Measurements from ENCODE around the gene OR6B3. TPM values are rescaled to one million over a fixed set of nuclear protein-coding genes. Genes with fewer than 3 reads are reported as not detected.

The OR6B3 gene
- total RNA-seq, 1 donor from 2014 or later, result not detected

DNA sequence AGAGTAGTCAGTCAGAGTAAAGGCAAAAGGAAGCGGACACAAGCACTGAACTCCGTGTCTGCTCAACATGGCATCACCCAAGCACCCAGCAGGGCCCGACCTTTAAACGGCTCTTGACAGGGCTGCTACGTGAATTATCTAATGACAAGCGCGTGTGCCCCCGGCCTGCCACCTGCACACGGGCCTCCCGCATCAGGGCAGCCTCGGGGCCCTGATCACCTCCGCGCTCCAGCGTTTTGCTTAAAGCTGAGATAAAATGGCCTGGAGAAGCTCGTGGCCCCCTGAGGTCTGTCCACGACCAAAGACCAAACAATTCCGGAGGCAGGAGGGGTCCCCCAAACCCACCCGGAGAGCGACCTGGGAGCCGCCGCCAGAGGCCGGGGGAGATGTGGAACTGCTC, 28.6 kb downstream of the OR6B3 start:
- TF ChIP-seq, protein P1, sequence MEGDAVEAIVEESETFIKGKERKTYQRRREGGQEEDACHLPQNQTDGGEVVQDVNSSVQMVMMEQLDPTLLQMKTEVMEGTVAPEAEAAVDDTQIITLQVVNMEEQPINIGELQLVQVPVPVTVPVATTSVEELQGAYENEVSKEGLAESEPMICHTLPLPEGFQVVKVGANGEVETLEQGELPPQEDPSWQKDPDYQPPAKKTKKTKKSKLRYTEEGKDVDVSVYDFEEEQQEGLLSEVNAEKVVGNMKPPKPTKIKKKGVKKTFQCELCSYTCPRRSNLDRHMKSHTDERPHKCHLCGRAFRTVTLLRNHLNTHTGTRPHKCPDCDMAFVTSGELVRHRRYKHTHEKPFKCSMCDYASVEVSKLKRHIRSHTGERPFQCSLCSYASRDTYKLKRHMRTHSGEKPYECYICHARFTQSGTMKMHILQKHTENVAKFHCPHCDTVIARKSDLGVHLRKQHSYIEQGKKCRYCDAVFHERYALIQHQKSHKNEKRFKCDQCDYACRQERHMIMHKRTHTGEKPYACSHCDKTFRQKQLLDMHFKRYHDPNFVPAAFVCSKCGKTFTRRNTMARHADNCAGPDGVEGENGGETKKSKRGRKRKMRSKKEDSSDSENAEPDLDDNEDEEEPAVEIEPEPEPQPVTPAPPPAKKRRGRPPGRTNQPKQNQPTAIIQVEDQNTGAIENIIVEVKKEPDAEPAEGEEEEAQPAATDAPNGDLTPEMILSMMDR (IDR thresholded peaks at IDR 0.05; ENCODE audit: unreplicated experiment), result no peak
- no peak for DNase-seq (ENCODE audit: low spot score)
- H3K4me1 Mint-ChIP-seq (ENCODE audit: unreplicated experiment), result peaks cover 9% of the 10 kb centered on the region
- peak overlapping the region; percentile 80 for H3K27ac Mint-ChIP-seq (ENCODE audit: unreplicated experiment)
- peak overlapping the region; percentile 95 for H3K4me3 Mint-ChIP-seq (ENCODE audit: unreplicated experiment)
- peaks cover 4% of the 10 kb centered on the region for H3K9me3 Mint-ChIP-seq (ENCODE audit: unreplicated experiment)
- H3K27me3 Mint-ChIP-seq (ENCODE audit: unreplicated experiment), result peaks cover 9% of the 10 kb centered on the region
- H3K36me3 Mint-ChIP-seq (ENCODE audit: low read depth, unreplicated experiment), result peaks cover 16% of the 10 kb centered on the region

DNA sequence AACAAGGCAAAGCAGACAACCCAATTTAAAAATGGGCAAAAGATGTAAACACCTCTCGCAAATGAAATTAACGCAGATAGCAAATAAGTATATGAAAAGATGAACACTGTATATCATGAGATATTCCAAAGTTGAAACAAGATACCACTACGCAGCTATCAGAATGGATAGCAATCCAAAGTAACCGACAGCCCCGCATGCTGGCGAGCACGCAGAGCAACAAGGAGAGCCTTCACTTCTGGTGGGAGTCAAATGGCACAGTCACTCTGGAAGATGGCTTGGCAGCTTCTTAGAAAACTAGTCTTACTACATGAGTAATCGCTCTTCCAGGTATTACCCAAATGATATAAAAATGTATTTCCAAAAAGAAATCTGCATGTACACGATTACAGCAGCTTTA, 29.5 kb downstream of the OR6B3 start:
- H3K27ac Mint-ChIP-seq (ENCODE audit: unreplicated experiment), result no peak overlapping the region
- peaks cover 20% of the 10 kb centered on the region for H3K36me3 Mint-ChIP-seq (ENCODE audit: low read depth, unreplicated experiment)
- TF ChIP-seq, protein P1 (IDR thresholded peaks at IDR 0.05; ENCODE audit: unreplicated experiment), result no peak

DNA sequence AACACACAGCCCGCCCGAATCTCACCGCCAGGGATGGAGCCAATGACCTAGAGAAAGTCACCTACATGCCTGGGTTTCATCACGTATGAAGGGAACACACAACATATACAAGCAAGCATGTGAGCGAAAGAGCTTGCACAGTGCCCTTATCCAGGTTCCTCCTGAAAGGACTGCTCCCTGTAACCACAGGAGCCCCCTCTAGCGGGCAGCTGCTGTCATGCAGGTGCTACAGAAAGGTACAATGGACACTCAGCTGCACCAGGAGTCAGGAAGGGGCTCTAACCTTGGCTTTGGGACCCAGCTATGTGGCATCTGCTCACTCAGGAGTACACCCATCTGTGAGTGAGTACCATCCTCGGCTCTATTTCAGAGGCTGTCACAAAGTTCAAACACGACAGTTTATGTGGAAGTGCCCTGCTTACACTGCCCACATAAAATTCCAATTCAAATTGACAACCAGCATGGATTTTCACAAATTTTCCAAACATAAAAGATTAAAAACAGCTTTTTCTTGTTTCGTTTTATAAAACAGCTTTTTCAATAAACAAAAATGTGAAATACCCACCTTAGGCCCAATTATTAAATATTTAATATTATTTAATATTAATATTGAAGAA, 31.7 kb downstream of the OR6B3 start:
- H3K36me3 Mint-ChIP-seq (ENCODE audit: low read depth, unreplicated experiment), result peaks cover 37% of the 10 kb centered on the region
- H3K4me3 Mint-ChIP-seq (ENCODE audit: unreplicated experiment), result no peak overlapping the region
- peak; percentile 86 for DNase-seq (ENCODE audit: low spot score)
- H3K27ac Mint-ChIP-seq (ENCODE audit: unreplicated experiment), result no peak overlapping the region
- H3K27me3 Mint-ChIP-seq (ENCODE audit: unreplicated experiment), result peaks cover 7% of the 10 kb centered on the region
- no peaks in the 10 kb centered on the region for H3K9me3 Mint-ChIP-seq (ENCODE audit: unreplicated experiment)
- TF ChIP-seq, protein P1 (IDR thresholded peaks at IDR 0.05; ENCODE audit: unreplicated experiment), result peak; percentile 65
- peaks cover 9% of the 10 kb centered on the region for H3K4me1 Mint-ChIP-seq (ENCODE audit: unreplicated experiment)

More for the DNA sequence above, 29.5 kb downstream of the OR6B3 start:
- H3K9me3 Mint-ChIP-seq (ENCODE audit: unreplicated experiment), result peaks cover 4% of the 10 kb centered on the region
- no peak for DNase-seq (ENCODE audit: low spot score)
- peak overlapping the region; percentile 95 for H3K4me3 Mint-ChIP-seq (ENCODE audit: unreplicated experiment)
- peaks cover 7% of the 10 kb centered on the region for H3K27me3 Mint-ChIP-seq (ENCODE audit: unreplicated experiment)
- peaks cover 9% of the 10 kb centered on the region for H3K4me1 Mint-ChIP-seq (ENCODE audit: unreplicated experiment)

DNA sequence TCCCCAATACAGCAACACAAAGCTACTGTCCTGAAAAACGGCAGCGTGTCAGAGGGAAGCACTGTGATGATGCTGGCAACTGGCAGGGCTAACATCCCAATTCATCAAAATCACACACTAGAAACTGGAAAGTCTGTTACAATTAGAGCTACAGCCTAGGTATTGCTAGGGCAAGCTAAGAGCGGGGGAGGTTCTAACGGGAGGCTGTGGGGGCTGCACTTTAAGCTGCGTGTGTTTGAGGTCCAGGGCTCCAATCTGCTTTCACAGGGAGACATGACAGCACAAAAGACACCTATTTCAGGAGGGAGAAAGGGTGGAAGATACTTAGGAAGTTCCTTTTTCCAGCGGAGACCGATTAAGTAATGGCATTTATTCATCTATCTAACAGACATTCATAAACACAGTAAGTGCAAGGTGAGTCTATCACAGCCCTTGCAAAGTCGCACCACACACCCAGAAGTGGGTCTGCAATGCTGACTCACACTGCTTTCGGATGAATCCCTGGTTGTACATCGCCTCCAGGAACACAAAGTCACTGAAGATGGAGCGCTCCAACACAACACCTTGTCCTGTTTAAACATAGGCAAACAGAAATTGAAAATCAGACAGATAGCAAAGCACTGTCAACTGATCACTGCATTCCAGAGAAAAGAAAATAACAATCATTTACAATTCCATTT, 35.1 kb downstream of the OR6B3 start:
- H3K27ac Mint-ChIP-seq (ENCODE audit: unreplicated experiment), result no peak overlapping the region
- H3K9me3 Mint-ChIP-seq (ENCODE audit: unreplicated experiment), result no peaks in the 10 kb centered on the region
- H3K27me3 Mint-ChIP-seq (ENCODE audit: unreplicated experiment), result peaks cover 3% of the 10 kb centered on the region
- no peaks in the 10 kb centered on the region for H3K4me1 Mint-ChIP-seq (ENCODE audit: unreplicated experiment)
- no peak overlapping the region for H3K4me3 Mint-ChIP-seq (ENCODE audit: unreplicated experiment)
- TF ChIP-seq, protein P1 (IDR thresholded peaks at IDR 0.05; ENCODE audit: unreplicated experiment), result no peak
- no peak for DNase-seq (ENCODE audit: low spot score)
- H3K36me3 Mint-ChIP-seq (ENCODE audit: low read depth, unreplicated experiment), result peaks cover 44% of the 10 kb centered on the region

DNA sequence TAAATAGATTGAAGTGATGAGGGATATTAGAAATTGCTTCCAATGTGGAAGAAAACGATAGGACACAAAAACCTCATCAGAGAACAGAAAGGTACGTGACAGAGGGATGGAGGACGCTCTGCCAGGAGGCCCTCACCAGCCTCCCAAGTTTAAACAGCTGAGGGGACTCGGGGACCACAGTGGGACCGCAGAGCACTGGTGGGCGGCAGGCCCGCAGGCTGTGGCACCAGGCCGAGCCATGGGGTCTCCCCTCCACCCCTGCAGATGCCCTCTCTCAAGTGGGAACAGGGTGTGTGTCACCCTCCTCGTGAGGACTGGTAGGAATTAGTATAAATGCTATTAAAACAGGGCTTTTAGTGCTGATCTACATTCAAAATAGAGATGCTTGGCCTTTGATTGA, 39.0 kb downstream of the OR6B3 start:
- Mint-ChIP-seq H3K36me3 (ENCODE audit: low read depth, unreplicated experiment) (peaks cover 39% of the 10 kb centered on the region), H3K4me3 (ENCODE audit: unreplicated experiment) (no peak overlapping the region), H3K27ac (ENCODE audit: unreplicated experiment) (no peak overlapping the region), H3K9me3 (ENCODE audit: unreplicated experiment) (no peaks in the 10 kb centered on the region), H3K27me3 (ENCODE audit: unreplicated experiment) (peaks cover 2% of the 10 kb centered on the region), H3K4me1 (ENCODE audit: unreplicated experiment) (no peaks in the 10 kb centered on the region)
- TF ChIP-seq, protein P1 (IDR thresholded peaks at IDR 0.05; ENCODE audit: unreplicated experiment), result no peak
- DNase-seq (ENCODE audit: low spot score), result no peak
